ENCODE measurements around the gene COLEC12. TPM values are rescaled to one million over a fixed set of nuclear protein-coding genes. Genes with fewer than 3 reads are reported as not detected.
A peak's percentile ranks its signal among the peaks of the same experiment; 100 is the strongest.

Gene COLEC12
- total RNA-seq, 3 donors from 2014 or later: 11.7 to 57.3 (median 14.7) TPM

DNA sequence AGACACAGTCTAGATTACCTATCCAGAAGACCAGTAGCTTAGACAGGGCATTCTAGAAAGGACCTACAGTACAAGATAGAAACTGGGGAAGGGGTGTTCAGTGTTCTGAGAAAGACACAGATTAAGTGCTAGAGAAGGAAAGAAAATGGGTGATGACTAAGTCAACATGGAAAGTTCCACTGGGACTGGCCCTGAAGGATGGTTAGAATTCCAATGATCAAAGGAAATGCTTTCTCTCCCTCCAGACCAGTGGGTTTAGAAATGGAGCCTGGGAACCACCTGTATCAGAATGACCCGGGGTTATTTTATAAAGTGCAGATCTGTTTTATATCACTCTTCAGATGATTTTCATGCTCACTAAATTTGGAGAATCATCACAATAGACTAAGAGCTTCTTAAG, 5.8 kb upstream of the COLEC12 start:
- no peak overlapping the region for H3K4me3 ChIP-seq
- intact Hi-C loops (cut with DNase I; ENCODE audit: low total_unique reads): no loop called here
- H3K27ac ChIP-seq: no peak overlapping the region
- no peaks in the 10 kb centered on the region for H3K4me1 ChIP-seq
- no peak for DNase-seq (ENCODE audit: low spot score in 2 of 2)
- TF ChIP-seq POLR2A (IDR thresholded peaks at IDR 0.05) (no peak), POLR2AphosphoS5 (IDR thresholded peaks at IDR 0.05) (no peak)
- TF ChIP-seq, protein P1, sequence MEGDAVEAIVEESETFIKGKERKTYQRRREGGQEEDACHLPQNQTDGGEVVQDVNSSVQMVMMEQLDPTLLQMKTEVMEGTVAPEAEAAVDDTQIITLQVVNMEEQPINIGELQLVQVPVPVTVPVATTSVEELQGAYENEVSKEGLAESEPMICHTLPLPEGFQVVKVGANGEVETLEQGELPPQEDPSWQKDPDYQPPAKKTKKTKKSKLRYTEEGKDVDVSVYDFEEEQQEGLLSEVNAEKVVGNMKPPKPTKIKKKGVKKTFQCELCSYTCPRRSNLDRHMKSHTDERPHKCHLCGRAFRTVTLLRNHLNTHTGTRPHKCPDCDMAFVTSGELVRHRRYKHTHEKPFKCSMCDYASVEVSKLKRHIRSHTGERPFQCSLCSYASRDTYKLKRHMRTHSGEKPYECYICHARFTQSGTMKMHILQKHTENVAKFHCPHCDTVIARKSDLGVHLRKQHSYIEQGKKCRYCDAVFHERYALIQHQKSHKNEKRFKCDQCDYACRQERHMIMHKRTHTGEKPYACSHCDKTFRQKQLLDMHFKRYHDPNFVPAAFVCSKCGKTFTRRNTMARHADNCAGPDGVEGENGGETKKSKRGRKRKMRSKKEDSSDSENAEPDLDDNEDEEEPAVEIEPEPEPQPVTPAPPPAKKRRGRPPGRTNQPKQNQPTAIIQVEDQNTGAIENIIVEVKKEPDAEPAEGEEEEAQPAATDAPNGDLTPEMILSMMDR (IDR thresholded peaks at IDR 0.05): no peak
- no peaks in the 10 kb centered on the region for H3K36me3 ChIP-seq
- no peaks in the 10 kb centered on the region for H3K27me3 ChIP-seq
- no peaks in the 10 kb centered on the region for H3K9me3 ChIP-seq

DNA sequence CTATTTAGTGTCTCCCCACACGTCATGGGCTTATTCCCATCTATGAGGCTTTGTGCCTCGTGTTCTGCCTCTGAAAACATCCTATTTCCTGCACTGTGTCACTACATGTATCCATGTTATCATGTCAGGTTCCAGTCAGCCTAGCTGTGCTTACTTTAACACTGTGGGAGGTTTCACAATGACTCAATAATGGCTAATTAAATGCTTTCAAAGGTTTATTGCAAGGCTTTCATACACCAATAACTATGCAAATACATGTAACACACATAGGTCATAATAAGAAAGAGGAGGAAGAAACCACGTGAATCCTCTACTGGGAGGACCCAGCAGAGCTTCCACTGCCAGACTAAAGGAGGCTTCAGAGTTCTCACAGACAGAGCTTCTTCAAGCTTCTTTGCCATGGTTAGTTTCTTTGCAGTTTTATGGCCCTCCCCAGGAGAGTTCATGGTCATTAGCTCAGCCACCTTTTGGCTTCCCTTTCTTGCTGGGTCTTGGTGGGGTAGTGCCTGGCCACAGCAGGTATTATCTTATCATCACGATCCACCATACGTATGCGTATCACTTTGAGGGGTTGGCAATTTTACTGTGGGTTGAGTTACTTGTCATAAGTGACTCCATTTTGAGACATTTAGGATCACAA, 5.1 kb upstream of the COLEC12 start:
- intact Hi-C loops (cut with DNase I; ENCODE audit: low total_unique reads): no loop called here
- Histone ChIP-seq H3K9me3 (no peaks in the 10 kb centered on the region), H3K4me1 (no peaks in the 10 kb centered on the region), H3K4me3 (no peak overlapping the region), H3K27ac (no peak overlapping the region), H3K27me3 (no peaks in the 10 kb centered on the region), H3K36me3 (no peaks in the 10 kb centered on the region)
- DNase-seq (ENCODE audit: low spot score in 2 of 2): no peak
- TF ChIP-seq, protein P1 (IDR thresholded peaks at IDR 0.05): no peak
- TF ChIP-seq POLR2AphosphoS5 (IDR thresholded peaks at IDR 0.05) (no peak), POLR2A (IDR thresholded peaks at IDR 0.05) (no peak)

DNA sequence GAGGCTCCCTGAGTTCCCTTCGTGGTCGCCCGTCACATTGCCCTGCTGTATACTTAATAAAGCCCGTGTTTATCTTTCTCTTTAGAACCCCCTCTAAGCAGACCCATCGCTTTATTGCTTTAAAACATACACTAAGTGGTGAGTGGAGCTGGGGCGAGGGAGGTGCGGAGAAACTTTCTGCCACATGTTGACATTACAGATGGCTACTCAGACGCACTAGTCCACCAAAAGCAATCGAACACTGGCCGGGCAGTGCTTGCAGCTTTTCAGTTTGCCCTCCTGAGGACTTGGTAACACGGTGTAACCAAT, 859 bp upstream of the COLEC12 start:
- peak overlapping the region in 1 of 3 donors; percentile 67 for H3K4me3 ChIP-seq
- no peak for DNase-seq (ENCODE audit: low spot score in 2 of 2)
- TF ChIP-seq POLR2A (IDR thresholded peaks at IDR 0.05): no peak
- TF ChIP-seq, protein P1 (IDR thresholded peaks at IDR 0.05): no peak
- H3K36me3 ChIP-seq: no peaks in the 10 kb centered on the region
- no peaks in the 10 kb centered on the region for H3K9me3 ChIP-seq
- peaks cover 0 to 14% of the 10 kb centered on the region in 2 donors for H3K27me3 ChIP-seq
- no peak overlapping the region for H3K27ac ChIP-seq
- peaks cover 0 to 15% of the 10 kb centered on the region in 2 donors for H3K4me1 ChIP-seq
- intact Hi-C loops (cut with DNase I; ENCODE audit: low total_unique reads): no loop called here

DNA sequence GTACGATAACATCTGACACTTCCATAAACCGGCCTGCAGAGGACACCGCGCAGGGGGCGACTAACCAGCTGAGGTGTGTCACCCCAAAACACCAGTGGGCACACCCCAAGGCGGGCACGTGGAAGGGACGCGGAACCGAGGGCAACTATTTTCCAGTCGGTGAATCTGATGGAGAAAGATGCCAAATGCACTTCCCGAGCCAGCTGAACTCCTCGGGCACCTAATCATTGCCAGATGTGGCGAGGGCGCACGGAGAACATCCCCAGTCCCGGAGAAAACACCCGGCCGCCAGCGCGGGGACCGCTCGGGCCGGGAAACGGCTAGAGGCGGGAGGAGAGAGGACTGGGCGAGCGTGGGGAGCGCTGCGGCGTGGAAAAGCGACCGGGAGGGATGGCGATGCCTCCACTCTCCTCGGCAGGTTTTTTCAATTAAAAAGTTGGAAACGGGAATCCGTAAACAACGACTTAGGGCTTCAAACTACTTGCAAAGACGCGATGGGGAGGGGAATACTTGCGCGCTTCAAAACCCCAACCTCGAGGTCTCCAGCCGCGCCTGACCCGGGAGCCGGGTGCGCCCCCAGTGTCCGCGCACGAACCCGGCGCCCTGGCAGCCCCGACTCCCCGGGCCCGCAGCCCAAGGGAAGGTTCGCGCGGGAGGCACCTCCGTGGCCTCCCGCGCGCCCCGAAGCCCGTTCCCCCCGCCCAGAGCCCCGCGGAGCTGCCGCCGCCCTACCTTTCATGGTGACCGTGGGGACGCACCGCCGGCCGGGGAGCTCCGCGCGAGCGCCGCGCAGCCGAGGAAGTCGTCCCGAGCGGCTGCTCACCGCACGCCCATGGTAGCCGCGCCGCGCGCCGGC, 497 bp downstream of the COLEC12 start:
- no peaks in the 10 kb centered on the region for H3K36me3 ChIP-seq
- H3K27ac ChIP-seq: peak overlapping the region; percentile 0 to 3
- H3K27me3 ChIP-seq: peaks cover 0 to 14% of the 10 kb centered on the region in 2 donors
- H3K4me1 ChIP-seq: peaks cover 0 to 15% of the 10 kb centered on the region in 2 donors
- TF ChIP-seq, protein P1 (IDR thresholded peaks at IDR 0.05): no peak
- TF ChIP-seq POLR2AphosphoS5 (IDR thresholded peaks at IDR 0.05): no peak
- no peak for TF ChIP-seq POLR2A (IDR thresholded peaks at IDR 0.05)
- no peak for DNase-seq (ENCODE audit: low spot score in 2 of 2)
- no peaks in the 10 kb centered on the region for H3K9me3 ChIP-seq
- intact Hi-C loops (cut with DNase I; ENCODE audit: low total_unique reads): no loop called here
- peak overlapping the region; percentile 58 to 71 (median 67) for H3K4me3 ChIP-seq
